GM12878 (cell line): ENCODE measurements around the gene NINJ1. TPM values are rescaled to one million over a fixed set of nuclear protein-coding genes. Genes with fewer than 3 reads are reported as not detected.

Experiments used
- ATAC-seq: fragments of 200-7000 bp; cut with Tn5 transposase; 3 replicates; pipeline ENCODE4 v1.9.1; 2020; ENCODE audit warnings: mild to moderate bottlenecking, moderate library complexity
- BruUV-seq: library from RNA; stranded (reverse); fragments of 400-500 nt; replicated peaks from 2 replicates; lab custom pipeline; 2021; lab: Mats Ljungman, UMichigan
- CTCF ChIA-PET: fragments of 300-600 bp; sonication (Branson Sonifier 250); formaldehyde crosslinking; extraction: SDS; loops from one replicate; lab custom pipeline; 2021; ENCODE audit warnings: inconsistent platforms; lab: Yijun Ruan, JAX
- POLR2A ChIA-PET: fragments of 350-600 bp; formaldehyde crosslinking; extraction: SDS; loops from one replicate; lab custom pipeline; 2021; ENCODE audit warnings: inconsistent platforms; lab: Charles Lee
- RAD21 ChIA-PET: fragments of 300-600 bp; sonication (Branson Sonifier 250); formaldehyde crosslinking; loops from one replicate; lab custom pipeline; 2023; ENCODE audit warnings: antibody characterized with exemption; ENCODE audit not compliant: unreplicated experiment; lab: Charles Lee
- SMC1A ChIA-PET: fragments of 300-600 bp; sonication (Branson Sonifier 250); formaldehyde crosslinking; loops from one replicate; lab custom pipeline; 2023; ENCODE audit not compliant: unreplicated experiment, uncharacterized antibody; lab: Charles Lee
- DNase-seq: peaks from one replicate; pipeline ENCODE4 v3.0.0-alpha.2; 2011; ENCODE audit warnings: low read depth, low spot score
- FAIRE-seq: peaks from 3 replicates; lab custom pipeline; 2011; peaks lifted over from hg19 to GRCh38; lab: Jason Lieb, UNC
- H2AFZ ChIP-seq: 2 replicates; pipeline ENCODE4 v1.6.0; 2011; ENCODE audit warnings: low read depth, low read length, control low read depth; ENCODE audit not compliant: control insufficient read depth
- H3K27ac ChIP-seq: 2 replicates; pipeline ENCODE4 v1.5.1; 2011; ENCODE audit warnings: control low read depth; ENCODE audit not compliant: control insufficient read depth, insufficient read depth
- H3K27me3 ChIP-seq, 2 experiments: replicated peaks in 1 of 2; 2 replicates each; pipeline versions ENCODE4 v1.6.0 to v1.6.1; 2011; ENCODE audit warnings: low read length in 1 of 2; ENCODE audit not compliant: control insufficient read depth in 2 of 2, insufficient read depth in 2 of 2
- H3K36me3 ChIP-seq, 2 experiments: 2 replicates each; pipeline ENCODE4 v1.5.1; 2011; ENCODE audit warnings: low read length in 1 of 2; ENCODE audit not compliant: control insufficient read depth in 2 of 2, insufficient read depth in 2 of 2
- H3K4me1 ChIP-seq: 2 replicates; pipeline ENCODE4 v1.6.1; 2011; ENCODE audit warnings: mild to moderate bottlenecking, low read length, moderate library complexity, mixed read lengths; ENCODE audit not compliant: control insufficient read depth, insufficient read depth
- H3K4me2 ChIP-seq: 2 replicates; pipeline ENCODE4 v1.6.0; 2011; ENCODE audit warnings: control low read depth; ENCODE audit not compliant: control insufficient read depth, insufficient read depth
- H3K4me3 ChIP-seq: fragments of 200-600 bp; sonication (generic); 2 replicates; pipeline ENCODE4 v1.5.1; 2016
- H3K79me2 ChIP-seq: 2 replicates; pipeline ENCODE4 v1.6.0; 2011; ENCODE audit warnings: low read length; ENCODE audit not compliant: control insufficient read depth, insufficient read depth
- H3K9ac ChIP-seq: 2 replicates; pipeline ENCODE4 v1.8.0; 2011; ENCODE audit warnings: low read length, control low read depth, mixed read lengths; ENCODE audit not compliant: control insufficient read depth, insufficient read depth
- H3K9me3 ChIP-seq: replicated peaks from 3 replicates; pipeline ENCODE4 v1.5.1; 2011; ENCODE audit warnings: mild to moderate bottlenecking, low read length; ENCODE audit not compliant: control insufficient read depth, insufficient read depth
- H4K20me1 ChIP-seq: 2 replicates; pipeline ENCODE4 v1.6.0; 2011; ENCODE audit not compliant: control insufficient read depth, insufficient read depth
- IKZF1 ChIP-seq: fragments of 450-650 bp; conservative IDR thresholded peaks from 2 replicates; pipeline ENCODE4 v1.6.1; 2017; ENCODE audit warnings: antibody characterized with exemption, mild to moderate bottlenecking
- NR2C1 ChIP-seq: fragments of 450-650 bp; IDR thresholded peaks from 2 replicates; pipeline ENCODE4 v1.6.1; 2017; ENCODE audit warnings: antibody characterized with exemption, mild to moderate bottlenecking, moderate library complexity
- NR2F1 ChIP-seq: fragments of 450-650 bp; conservative IDR thresholded peaks from 2 replicates; pipeline ENCODE4 v1.6.1; 2017; ENCODE audit warnings: mild to moderate bottlenecking
- SMAD5 ChIP-seq: IDR thresholded peaks from 2 replicates; pipeline ENCODE4 v1.6.1; 2016; ENCODE audit warnings: antibody characterized with exemption, low read depth
- SP1 ChIP-seq: IDR thresholded peaks from one replicate; pipeline ENCODE4 v1.6.1; 2011; ENCODE audit warnings: low read depth, low read length
- YY1 ChIP-seq: IDR thresholded peaks from 2 replicates; pipeline ENCODE4 v1.6.1; 2011; ENCODE audit warnings: low read depth, mild to moderate bottlenecking, low read length
- WGBS: methylation state at CpG from one replicate; pipeline ENCODE4 v1.1.6; 2016; ENCODE audit warnings: low lambda C conversion rate; ENCODE audit not compliant: insufficient replicate concordance, insufficient coverage; ENCODE audit errors: missing lambda C conversion rate; 5-methylcytosine and 5-hydroxymethylcytosine counted together
- in situ Hi-C: fragments of 300-500 bp; cut with MboI; formaldehyde crosslinking; loops from 9 replicates; pipeline ENCODE4 v1.14.3; 2018; ENCODE audit warnings: mixed read lengths
- intact Hi-C: fragments of 100-400 bp; cut with micrococcal nuclease; formaldehyde crosslinking; loops from one replicate; pipeline ENCODE4 v1.14.2; 2022; ENCODE audit not compliant: unreplicated experiment
- polyA plus RNA-seq, 11 experiments: library from polyadenylated mRNA; depleted of rRNA in 4 of 11; unstranded in 6 of 11; stranded (reverse) in 5 of 11; fragments of >200 nt; fragmentation: Nextera tagmentation in 4 of 11; fragmentation: Illumina TruSeq in 1 of 11; extraction: Ambion mirVana in 4 of 11; extraction: Trizol in 1 of 11; gene quantifications; 1 replicate in 1 of 11; 2 replicates in 10 of 11; pipeline versions ENCODE4 v1.2.1 to v1.2.3, GENCODE V29; 2011 to 2016; ENCODE audit warnings: inconsistent platforms in 2 of 11, missing spikeins in 2 of 11, low read depth in 1 of 11
- total RNA-seq, 4 experiments: library from RNA; depleted of rRNA in 3 of 4; stranded (reverse); fragments of >200 nt in 3 of 4; fragmentation: Illumina TruSeq in 1 of 4; extraction: Trizol in 1 of 4; gene quantifications; 2 replicates each; pipeline versions ENCODE4 v1.2.1 to v1.2.3, GENCODE V29; 2013 to 2021

NINJ1 gene
- total and polyA plus RNA-seq, 10 of the 15 experiments (the other 5 are each of a cell fraction or from before 2014, with no cell fraction given) = 0.64 to 33.5 (median 17.1) TPM

GRCh38 chr9:93086447-93087224, 47.4 kb downstream of the NINJ1 start:
- Histone ChIP-seq H3K27ac (no peak overlapping the region), H2AFZ (no peak overlapping the region), H3K4me1 (peaks cover 12% of the 10 kb centered on the region), H3K4me2 (no peak overlapping the region), H3K79me2 (no peaks in the 10 kb centered on the region), H3K4me3 (no peak overlapping the region), H3K27me3 (no peaks in the 10 kb centered on the region)
- ChIA-PET CTCF (interaction anchor here (1.0 to 2.2 kb wide), 2 partner anchors 22 to 84 kb away, joined by 5 to 6 read pairs; no protein-coding TSS in a partner anchor), SMC1A (interaction anchor here (0.7 to 1.2 kb wide), 2 partner anchors 21 to 77 kb away, joined by 3 to 4 read pairs; no protein-coding TSS in a partner anchor), POLR2A (interaction anchor here (0.7 to 1.6 kb wide), 2 partner anchors 16 to 22 kb away, joined by 3 to 5 read pairs; no protein-coding TSS in a partner anchor)
- no peak for FAIRE-seq
- DNase-seq = no peak
- TF ChIP-seq SP1 (no peak), NR2F1 (0 out of 2 replicates have a peak, but pooled peaks have one; percentile 26), NR2C1 (0 out of 2 replicates have a peak, but pooled peaks have one; percentile 26)
- TF ChIP-seq, all 136 proteins: peak for 2
- WGBS = 96% methylated on average over 8 of the region's 8 CpGs
- no peak overlapping the region for H3K9ac ChIP-seq
- intact Hi-C loops (no loop called here), in situ Hi-C loops (no loop called here)
- ATAC-seq = no peak
- no TSS peak for BruUV-seq
- H3K36me3 ChIP-seq = peaks cover 8 to 15% of the 10 kb centered on the region in 2 experiments
- H4K20me1 ChIP-seq = no peaks in the 10 kb centered on the region
- RAD21 ChIA-PET = no interaction called here
- H3K9me3 ChIP-seq = peaks cover 10% of the 10 kb centered on the region

GRCh38 chr9:93085676-93086075, 48.4 kb downstream of the NINJ1 start:
- H3K9ac ChIP-seq = no peak overlapping the region
- TF ChIP-seq SMAD5 (no peak), YY1 (peak; percentile 86), IKZF1 (no peak)
- ATAC-seq (no peak), DNase-seq (no peak), FAIRE-seq (no peak)
- H2AFZ ChIP-seq = no peak overlapping the region
- intact Hi-C loops = no loop called here
- no peaks in the 10 kb centered on the region for H3K79me2 ChIP-seq
- no peaks in the 10 kb centered on the region for H3K27me3 ChIP-seq
- SMC1A ChIA-PET = interaction anchor here (1.2 kb wide), 1 partner anchor 22 kb away, joined by 4 read pairs; no protein-coding TSS in a partner anchor
- POLR2A ChIA-PET = interaction anchor here (0.7 to 1.6 kb wide), 2 partner anchors 15 to 21 kb away, joined by 3 to 5 read pairs; no protein-coding TSS in a partner anchor
- in situ Hi-C loops = no loop called here
- peaks cover 3% of the 10 kb centered on the region; the same call in 2 of the 3 replicates for H3K9me3 ChIP-seq
- no peak overlapping the region for H3K4me3 ChIP-seq
- RAD21 ChIA-PET = no interaction called here
- H3K4me1 ChIP-seq = peaks cover 3% of the 10 kb centered on the region
- no peaks in the 10 kb centered on the region for H4K20me1 ChIP-seq
- no peak overlapping the region for H3K27ac ChIP-seq
- 100% methylated on average over 4 of the region's 4 CpGs for WGBS
- no TSS peak for BruUV-seq
- no peak overlapping the region for H3K4me2 ChIP-seq
- CTCF ChIA-PET = interaction anchor here (2.2 kb wide), 1 partner anchor 83 kb away, joined by 5 read pairs; no protein-coding TSS in a partner anchor
- peaks cover 10 to 21% of the 10 kb centered on the region in 2 experiments for H3K36me3 ChIP-seq
